Measurements from ENCODE around the gene SCG3. TPM values are rescaled to one million over a fixed set of nuclear protein-coding genes. Genes with fewer than 3 reads are reported as not detected.

Gene SCG3
- total RNA-seq, 1 donor from 2014 or later, result not detected

DNA sequence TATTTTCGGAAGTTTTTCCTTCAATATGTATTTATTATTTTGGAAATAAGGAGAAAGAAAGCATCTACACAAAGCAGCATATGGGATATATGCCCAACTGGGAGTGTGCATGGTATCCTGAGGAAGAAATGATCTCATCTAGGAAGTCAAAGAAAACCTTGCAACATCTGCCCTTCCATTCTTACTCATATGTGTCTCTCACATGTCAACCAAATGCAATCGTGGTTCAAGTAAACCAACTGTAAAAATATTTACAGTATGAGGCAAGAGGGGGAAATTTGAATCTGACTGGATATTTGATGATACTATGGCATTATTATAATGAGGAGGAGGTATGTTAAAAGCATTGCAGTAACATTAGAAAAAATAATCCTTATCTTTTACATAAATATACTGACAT is 3.2 kb upstream of the SCG3 start:
- ChIA-PET CTCF (no interaction called here), POLR2A (no interaction called here)
- Mint-ChIP-seq H3K4me3 (no peak overlapping the region), H3K4me1 (peaks cover 2% of the 10 kb centered on the region), H3K27me3 (peaks cover 26% of the 10 kb centered on the region), H3K27ac (no peak overlapping the region), H3K9me3 (no peaks in the 10 kb centered on the region), H3K36me3 (ENCODE audit: low read depth) (no peaks in the 10 kb centered on the region)
- DNase-seq (no peak), ATAC-seq (ENCODE audit: low read depth) (no peak)
- TF ChIP-seq, protein P1, sequence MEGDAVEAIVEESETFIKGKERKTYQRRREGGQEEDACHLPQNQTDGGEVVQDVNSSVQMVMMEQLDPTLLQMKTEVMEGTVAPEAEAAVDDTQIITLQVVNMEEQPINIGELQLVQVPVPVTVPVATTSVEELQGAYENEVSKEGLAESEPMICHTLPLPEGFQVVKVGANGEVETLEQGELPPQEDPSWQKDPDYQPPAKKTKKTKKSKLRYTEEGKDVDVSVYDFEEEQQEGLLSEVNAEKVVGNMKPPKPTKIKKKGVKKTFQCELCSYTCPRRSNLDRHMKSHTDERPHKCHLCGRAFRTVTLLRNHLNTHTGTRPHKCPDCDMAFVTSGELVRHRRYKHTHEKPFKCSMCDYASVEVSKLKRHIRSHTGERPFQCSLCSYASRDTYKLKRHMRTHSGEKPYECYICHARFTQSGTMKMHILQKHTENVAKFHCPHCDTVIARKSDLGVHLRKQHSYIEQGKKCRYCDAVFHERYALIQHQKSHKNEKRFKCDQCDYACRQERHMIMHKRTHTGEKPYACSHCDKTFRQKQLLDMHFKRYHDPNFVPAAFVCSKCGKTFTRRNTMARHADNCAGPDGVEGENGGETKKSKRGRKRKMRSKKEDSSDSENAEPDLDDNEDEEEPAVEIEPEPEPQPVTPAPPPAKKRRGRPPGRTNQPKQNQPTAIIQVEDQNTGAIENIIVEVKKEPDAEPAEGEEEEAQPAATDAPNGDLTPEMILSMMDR (IDR thresholded peaks at IDR 0.05), result no peak
- intact Hi-C loops (cut with micrococcal nuclease), result no loop called here

DNA sequence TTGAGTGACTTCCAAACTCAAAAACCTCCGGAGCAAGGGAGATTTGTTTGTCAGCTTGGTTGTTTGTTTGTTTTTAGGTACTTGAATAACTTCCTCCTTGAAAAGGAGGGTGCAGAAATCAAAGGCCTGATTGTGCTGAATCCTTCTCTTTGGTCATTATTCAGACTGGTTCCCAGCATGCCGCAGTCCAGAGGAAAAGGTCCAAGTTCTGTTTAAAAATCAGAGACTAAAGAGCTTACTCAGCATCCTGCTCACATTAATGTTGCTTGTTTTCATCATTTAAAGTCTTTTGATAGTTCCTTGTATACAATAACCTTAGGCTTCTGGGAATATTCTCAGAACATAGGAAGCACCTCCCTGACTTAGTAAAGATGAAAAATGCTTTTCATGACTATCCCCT is 982 bp upstream of the SCG3 start:
- ATAC-seq (ENCODE audit: low read depth) (no peak), DNase-seq (no peak)
- CTCF ChIA-PET, result interaction anchor here (1.5 kb wide), 1 partner anchor 30 kb away, joined by 7 read pairs; no protein-coding TSS in a partner anchor
- intact Hi-C loops (cut with micrococcal nuclease), result loop anchor here (5.0 kb wide), 1 partner anchor 47 kb away; no protein-coding TSS in a partner anchor
- Mint-ChIP-seq H3K27ac (no peak overlapping the region), H3K9me3 (no peaks in the 10 kb centered on the region), H3K36me3 (ENCODE audit: low read depth) (no peaks in the 10 kb centered on the region), H3K4me3 (no peak overlapping the region), H3K27me3 (peaks cover 40% of the 10 kb centered on the region), H3K4me1 (peaks cover 2% of the 10 kb centered on the region)
- POLR2A ChIA-PET, result no interaction called here
- TF ChIP-seq, protein P1 (IDR thresholded peaks at IDR 0.05), result no peak

DNA sequence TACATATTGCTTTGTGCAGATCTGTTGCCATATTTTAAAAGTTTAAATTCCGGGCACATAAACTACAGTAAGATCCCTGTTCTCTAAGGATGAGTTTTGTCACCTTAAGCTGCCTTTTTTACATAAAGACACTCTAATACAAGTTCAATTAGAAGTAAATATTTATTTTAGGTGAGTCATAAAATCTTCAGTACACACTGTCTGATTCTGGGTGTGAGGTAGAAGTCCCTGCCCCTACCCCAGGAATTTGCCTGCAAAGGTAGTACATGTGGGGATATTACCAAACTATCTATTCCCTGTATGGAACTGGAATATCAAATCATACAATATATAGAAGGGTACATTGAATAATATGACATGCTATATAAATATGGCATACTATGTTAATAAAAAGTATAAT is 6.3 kb downstream of the SCG3 start:
- H3K27me3 Mint-ChIP-seq, result peaks cover 28% of the 10 kb centered on the region

DNA sequence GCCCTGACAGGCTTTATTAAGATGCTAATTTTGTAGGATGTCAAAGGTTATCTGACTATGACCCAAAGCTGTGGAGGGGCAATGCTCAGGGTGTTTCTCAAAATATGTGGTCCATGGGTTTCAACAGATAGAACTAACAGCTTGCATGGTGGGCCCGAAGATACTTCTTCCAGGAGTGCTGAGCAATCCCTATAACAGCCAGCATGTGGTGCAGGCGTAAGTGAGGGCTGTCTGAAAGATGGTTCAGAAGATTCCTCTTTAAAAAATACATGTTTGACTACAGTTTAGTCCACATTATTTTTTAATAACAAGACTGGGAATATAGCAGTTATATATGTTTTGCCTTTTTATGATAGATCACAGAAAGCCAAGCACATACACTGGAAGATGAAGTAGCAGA is 7.6 kb downstream of the SCG3 start:
- Mint-ChIP-seq H3K9me3 (no peaks in the 10 kb centered on the region), H3K27me3 (peaks cover 25% of the 10 kb centered on the region), H3K36me3 (ENCODE audit: low read depth) (no peaks in the 10 kb centered on the region), H3K4me1 (peaks cover 19% of the 10 kb centered on the region), H3K4me3 (no peak overlapping the region), H3K27ac (no peak overlapping the region)
- ATAC-seq (ENCODE audit: low read depth) (no peak), DNase-seq (no peak)
- POLR2A ChIA-PET, result no interaction called here
- CTCF ChIA-PET, result interaction anchor here (0.8 to 1.5 kb wide), 2 partner anchors 39 to 88 kb away, joined by 3 to 7 read pairs; no protein-coding TSS in a partner anchor
- intact Hi-C loops (cut with micrococcal nuclease), result no loop called here
- TF ChIP-seq, protein P1 (IDR thresholded peaks at IDR 0.05), result no peak

More for the DNA sequence above, 6.3 kb downstream of the SCG3 start:
- Mint-ChIP-seq H3K4me3 (no peak overlapping the region), H3K36me3 (ENCODE audit: low read depth) (no peaks in the 10 kb centered on the region), H3K9me3 (no peaks in the 10 kb centered on the region), H3K4me1 (peaks cover 16% of the 10 kb centered on the region), H3K27ac (no peak overlapping the region)
- ChIA-PET CTCF (no interaction called here), POLR2A (no interaction called here)
- ATAC-seq (ENCODE audit: low read depth), result no peak
- DNase-seq, result no peak
- TF ChIP-seq, protein P1 (IDR thresholded peaks at IDR 0.05), result no peak
- intact Hi-C loops (cut with micrococcal nuclease), result no loop called here

DNA sequence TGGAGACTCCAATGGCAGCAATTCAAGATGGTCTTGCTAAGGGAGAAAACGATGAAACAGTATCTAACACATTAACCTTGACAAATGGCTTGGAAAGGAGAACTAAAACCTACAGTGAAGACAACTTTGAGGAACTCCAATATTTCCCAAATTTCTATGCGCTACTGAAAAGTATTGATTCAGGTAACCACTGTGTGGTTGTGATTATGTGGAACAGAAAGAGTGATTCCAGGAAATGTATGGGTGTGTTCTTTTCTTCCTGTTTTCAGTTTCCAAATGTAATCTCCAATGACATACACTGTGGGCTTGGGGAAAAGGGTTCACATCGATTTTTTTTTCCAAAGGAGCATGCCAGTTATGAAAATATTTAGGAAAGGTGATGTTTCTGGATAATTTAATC is 10.9 kb downstream of the SCG3 start:
- ChIA-PET POLR2A (no interaction called here), CTCF (no interaction called here)
- H3K4me1 Mint-ChIP-seq, result peaks cover 19% of the 10 kb centered on the region
- intact Hi-C loops (cut with micrococcal nuclease), result no loop called here
- peaks cover 9% of the 10 kb centered on the region for H3K27me3 Mint-ChIP-seq
- no peak for ATAC-seq (ENCODE audit: low read depth)
- TF ChIP-seq, protein P1 (IDR thresholded peaks at IDR 0.05), result no peak
- H3K27ac Mint-ChIP-seq, result no peak overlapping the region
- H3K4me3 Mint-ChIP-seq, result no peak overlapping the region
- H3K9me3 Mint-ChIP-seq, result no peaks in the 10 kb centered on the region
- DNase-seq, result no peak
- no peaks in the 10 kb centered on the region for H3K36me3 Mint-ChIP-seq (ENCODE audit: low read depth)

Data from activated B cell treated with CpG ODN at 0.5 μM for 24 hours (primary cell).